Activated naive CD4-positive, alpha-beta T cell treated with Interleukin-2 at 50 U/mL for 16 hours (primary cell): ENCODE results near the gene PSPH.
"Not testable (repeated sequence)": the region's sequence is repeated elsewhere in the genome, so short reads cannot be mapped to it uniquely, and the experiment has no call there.

Experiments
- DNase-seq: peaks from one replicate; pipeline ENCODE4 v3.0.0-alpha.2; 2020

PSPH gene

GRCh38 chr7:56062382-56062781 is 11.1 kb upstream of the PSPH start:
- DNase-seq: no peak

GRCh38 chr7:56053993-56054392 is 2.7 kb upstream of the PSPH start:
- no peak for DNase-seq

DNA sequence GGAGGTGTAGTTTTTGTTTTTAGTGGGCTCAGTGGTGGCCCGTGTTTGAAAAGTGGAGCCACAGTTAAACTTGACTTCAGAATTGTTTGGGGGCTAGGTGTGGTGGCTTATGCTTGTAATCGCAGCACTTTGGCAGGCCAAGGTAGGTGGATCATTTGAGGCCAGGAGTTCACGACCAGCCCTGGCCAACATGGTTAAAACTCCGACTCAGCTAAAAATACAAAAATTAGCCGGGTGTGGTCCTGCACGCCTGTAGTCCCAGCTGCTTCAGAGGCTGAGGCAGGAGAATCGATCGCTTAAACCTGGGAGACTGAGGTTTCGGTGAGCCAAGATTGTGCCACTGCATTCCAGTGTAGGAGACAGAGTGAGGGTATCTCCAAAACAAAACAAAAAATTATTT is 2.1 kb upstream of the PSPH start:
- DNase-seq: no peak

DNA sequence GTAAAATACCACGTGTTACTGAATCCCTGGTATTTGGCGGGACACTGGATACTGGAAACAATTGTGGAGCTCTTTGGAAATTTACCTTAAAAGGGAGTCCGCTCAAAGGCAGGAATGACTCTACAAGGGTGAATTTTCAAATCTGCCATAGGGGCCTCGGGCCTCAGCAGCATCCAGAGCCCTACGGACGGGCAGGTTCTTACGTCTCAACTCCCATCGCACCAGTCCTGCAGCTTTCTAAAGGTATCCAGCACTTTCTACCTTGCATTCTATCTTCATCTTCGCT is 248 bp downstream of the PSPH start:
- no peak for DNase-seq

GRCh38 chr7:56048763-56049162 is 2.5 kb downstream of the PSPH start:
- DNase-seq: not testable (repeated sequence)

GRCh38 chr7:56048245-56048644 is 3.0 kb downstream of the PSPH start:
- DNase-seq: no peak

DNA sequence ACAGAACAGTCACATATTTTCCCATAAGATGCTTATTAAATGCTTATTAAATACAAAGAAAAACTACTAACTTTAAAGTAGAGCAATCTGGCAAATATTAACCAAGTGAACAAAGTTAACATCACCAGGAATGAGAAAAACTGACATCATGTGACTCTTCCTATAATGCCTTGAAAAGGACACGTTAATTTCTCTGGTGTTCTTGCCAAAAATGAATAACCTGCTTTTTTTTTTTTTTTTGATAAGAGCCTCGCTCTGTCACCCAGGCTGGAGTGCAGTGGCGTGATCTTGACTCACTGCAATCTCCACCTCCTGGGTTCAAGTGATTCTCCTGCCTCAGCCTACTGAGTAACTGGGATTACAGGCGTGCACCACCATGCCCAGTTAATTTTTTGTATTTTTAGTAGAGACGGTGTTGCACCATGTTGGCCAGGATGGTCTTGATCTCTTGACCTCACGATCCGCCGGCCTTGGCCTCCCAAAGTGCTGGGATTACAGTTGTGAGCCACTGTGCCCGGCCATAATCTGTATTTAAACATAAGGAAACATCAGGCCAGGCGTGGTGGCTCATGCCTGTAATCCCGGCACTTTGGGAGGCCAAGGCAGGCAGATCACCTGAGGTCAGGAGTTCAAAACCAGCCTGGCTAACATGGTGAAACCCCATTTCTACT is 3.7 kb downstream of the PSPH start:
- not testable (repeated sequence) for DNase-seq

- no peak for DNase-seq
Observed at GRCh38 chr7:56046721-56047445, 4.4 kb downstream of the PSPH start.

DNA sequence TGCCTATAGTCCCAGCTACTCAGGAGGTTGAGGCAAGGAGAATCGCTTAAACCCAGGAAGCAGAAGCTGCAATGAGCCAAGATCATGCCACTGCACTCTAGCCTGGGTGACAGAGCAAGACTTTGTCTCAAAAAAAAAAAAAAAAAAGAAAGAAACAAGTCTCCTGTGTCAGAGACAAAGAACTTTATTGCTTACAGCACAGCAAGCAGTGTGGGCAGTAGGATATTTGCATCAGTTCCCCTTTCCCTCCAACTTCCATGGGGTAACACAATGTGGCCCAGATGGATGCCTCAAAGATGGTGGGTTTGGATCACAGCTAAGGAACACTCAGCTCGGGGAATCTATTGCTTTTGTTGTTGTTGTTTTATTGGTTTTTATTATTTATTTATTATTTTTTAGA is 5.5 kb downstream of the PSPH start:
- DNase-seq: not testable (repeated sequence)

DNA sequence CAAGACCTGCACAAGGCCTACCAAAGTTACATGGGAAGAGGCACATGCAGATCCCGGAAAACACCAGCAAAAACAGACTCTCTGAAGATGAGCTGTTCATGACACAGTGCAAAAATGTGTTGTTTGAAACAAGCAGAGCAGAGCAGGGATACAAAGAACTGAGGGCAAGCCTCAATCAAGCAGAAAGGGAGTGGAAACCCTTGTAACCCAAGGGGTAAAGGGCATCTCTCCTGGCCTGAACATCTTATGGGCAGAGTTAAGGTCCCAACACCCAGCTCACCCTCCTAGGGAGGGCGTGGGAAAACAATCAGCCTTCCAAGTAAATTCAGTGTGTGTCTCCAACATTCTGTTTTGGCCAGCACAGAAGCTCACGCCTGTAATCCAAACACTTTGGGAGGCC is 10.5 kb downstream of the PSPH start:
- DNase-seq: no peak

DNA sequence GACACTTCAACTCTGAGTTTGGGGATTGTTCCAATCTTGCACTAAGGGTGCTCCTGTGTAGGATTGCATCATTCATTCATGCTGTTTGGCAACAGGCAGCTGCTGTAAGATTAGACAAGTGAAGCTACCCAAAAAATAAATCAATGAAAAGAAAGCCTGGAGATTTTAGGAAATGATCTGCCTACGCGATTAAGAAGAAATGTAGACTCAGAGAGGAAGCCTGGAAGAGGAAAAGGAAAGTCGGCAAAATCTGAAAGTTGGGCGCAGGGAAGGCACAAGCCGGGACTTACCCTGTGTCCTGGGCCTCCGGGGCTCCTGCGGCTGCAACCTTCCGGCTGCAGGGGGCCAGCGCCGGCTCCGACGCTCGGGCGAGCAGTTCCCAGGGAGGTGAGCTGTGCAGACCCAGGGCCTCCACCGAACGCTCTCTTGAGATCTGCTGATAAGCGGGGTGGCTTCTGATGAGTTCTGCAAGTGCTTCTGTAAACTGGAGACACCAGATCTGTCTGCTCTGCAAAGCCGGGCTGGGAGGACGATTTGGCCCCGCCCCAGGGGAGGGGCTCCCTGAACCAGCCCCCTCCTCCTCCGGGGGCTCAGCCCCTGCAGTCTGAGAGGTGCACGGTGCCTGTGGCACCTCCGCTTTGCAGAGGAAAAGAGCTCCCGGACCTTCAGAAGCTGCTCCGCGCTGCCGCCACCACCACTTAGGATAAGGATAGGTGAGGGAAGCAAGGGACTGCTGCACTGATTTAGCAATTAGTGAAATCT is 17.4 kb downstream of the PSPH start:
- DNase-seq: peak; percentile 75

DNA sequence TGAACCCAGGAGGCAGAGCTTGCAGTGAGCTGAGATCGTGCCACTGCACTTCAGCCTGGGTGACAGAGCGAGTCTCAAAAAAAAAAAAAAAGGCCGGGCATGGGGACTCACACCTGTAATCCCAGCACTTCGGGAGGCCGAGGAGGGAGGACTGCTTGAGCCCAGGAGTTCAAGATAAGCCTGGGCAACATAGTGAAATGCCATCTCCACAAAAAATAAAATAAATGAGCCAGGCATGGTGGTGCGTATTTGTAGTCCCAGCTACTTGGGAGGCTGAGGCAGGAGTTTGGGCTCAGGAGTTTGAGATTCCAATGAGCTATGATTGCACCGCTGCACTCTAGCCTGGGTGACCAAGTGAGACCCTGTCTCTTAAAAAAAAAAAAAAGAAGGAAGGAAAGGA is 18.7 kb downstream of the PSPH start:
- not testable (repeated sequence) for DNase-seq

- DNase-seq: not testable (repeated sequence)
Observed at GRCh38 chr7:56031556-56031955, 19.7 kb downstream of the PSPH start.

DNA sequence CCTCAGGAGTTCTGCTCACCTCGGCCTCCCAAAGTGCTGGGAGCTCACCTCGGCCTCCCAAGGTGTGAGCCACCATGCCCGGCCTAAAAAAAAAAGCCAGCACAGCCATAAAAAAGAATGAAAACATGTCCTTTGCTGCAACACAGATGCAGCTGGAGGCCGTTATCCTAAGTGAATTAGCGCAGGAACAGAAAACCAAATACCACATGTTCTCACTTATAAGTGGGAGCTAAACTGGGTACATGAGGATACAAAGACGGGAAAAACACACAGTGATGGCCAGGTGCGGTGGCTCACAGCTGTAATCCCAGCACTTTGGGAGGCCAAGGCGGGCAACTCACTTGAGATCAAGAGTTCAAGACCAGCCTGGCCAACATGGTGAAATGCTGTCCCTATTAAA is 20.9 kb downstream of the PSPH start:
- no peak for DNase-seq

DNA sequence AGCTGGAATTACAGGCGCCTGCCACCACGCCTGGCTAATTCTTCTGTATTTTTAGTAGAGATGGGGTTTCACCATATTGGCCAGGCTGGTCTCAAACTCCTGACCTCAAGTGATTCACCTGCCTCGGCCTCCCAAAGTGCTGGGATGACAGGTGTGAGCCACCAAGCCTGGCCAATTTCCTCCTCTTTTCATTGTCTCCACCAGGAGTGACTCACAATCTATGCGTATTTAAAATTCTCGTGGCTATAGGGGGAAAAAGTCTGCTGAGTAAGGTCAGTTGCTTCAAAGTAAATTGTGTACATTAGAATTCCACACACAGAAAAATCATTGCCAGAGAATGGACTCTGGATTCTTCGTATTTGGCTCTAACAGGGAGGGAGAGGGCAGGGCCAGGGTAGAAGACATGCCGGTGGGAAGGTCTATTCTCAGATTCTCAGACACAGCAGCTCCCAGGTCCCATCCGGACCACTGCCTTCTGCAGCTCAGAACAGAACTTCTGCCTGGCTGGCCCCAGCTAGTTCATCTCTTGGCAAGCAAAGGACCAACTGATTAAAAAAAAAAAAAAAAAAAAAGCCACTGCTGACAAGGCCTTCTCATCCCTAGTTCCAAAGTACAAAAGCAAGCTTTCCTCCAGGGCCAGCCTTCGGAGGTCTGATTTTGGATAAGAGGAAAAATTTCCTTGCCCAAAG is 22.2 kb downstream of the PSPH start:
- no peak for DNase-seq

- no peak for DNase-seq
Observed at GRCh38 chr7:56026538-56026937, 24.7 kb downstream of the PSPH start.

- no peak for DNase-seq
Observed at GRCh38 chr7:56023500-56023899, 27.7 kb downstream of the PSPH start.

DNA sequence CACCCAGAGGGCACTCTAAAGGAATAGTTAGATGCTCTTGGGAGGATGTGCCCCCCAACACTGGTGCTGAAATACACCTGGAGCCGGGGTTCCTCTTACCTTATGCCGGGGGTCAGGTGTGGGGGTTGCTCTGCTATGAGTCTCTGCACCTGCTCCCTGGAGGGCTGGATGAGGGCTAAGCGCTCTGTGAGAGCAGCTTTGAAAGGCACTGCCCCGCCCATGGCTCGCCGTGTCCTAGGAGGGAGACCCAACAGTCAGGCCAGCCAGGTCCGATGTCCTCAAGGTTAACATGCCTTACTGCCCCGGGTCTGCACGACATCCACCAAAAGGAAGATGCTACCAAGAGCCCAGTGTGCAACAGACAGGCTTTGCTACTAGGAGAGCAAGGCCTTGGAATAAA is 31.7 kb downstream of the PSPH start:
- no peak for DNase-seq

DNA sequence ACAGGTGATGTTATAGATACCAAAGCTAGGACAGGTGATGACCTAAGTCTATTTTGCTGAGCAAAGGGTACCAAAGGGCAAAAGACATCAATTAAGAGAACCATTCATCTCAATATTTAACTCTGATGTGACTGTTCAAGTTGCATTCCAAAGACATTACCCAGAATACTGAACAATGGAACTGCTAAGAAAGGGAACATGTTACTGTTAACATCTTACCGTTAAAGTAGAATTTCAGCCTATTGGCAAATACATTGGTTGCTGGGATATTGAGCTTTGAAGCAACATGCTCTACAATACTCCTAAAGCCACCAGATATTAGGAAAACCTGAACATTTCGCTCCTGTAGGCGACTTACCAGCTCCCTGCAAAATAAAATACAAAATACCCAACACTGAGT is 34.2 kb downstream of the PSPH start:
- not testable (repeated sequence) for DNase-seq

GRCh38 chr7:56009695-56010094 is 41.5 kb downstream of the PSPH start:
- no peak for DNase-seq

- no peak for DNase-seq
Observed at GRCh38 chr7:56007891-56008290, 43.4 kb downstream of the PSPH start.

DNA sequence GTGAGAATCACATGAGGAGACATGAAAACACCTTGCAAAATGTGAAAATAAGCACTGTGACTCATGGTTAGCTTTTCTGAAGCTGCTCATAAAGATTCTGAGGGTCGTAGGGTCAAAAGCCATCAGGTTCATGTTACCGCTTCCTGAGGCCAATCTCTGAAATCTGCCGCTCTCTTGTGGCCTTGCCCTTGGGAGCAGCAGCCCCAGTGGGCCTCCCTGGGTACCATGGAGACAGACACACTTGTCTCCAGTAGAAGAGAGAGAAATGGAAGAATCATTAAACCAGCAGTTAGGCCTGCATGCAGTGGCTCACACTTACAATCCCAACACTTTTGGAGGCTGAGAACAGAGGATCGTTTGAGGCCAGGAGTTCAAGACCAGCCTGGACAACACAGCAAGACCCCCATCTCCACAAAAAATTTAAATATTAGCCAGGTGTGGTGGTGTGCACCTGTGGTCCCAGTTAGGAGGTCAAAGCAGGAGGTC is 44.0 kb downstream of the PSPH start:
- no peak for DNase-seq

DNA sequence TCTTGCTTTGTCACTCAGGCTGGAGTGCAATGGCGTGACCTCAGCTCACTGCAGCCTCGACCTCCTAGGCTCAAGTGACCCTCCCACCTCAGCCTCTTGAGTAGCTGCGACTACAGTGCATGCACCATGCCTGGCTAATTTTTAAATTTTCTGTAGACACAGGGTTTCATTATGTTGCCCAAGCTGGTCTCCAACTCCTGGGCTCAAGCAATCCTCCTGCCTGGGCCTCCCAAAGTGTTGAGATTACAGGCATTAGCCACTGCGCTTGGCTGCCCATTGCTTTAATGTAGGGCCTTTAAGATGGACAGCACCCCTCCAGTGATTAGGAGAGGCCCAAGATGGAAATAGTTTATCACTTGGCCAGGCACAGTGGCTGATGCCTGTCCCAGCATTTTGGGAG is 47.5 kb downstream of the PSPH start:
- no peak for DNase-seq
